HEK293 (cell line): Measurements from ENCODE around the gene AMOTL1.

Experiments used
- CTCF ChIA-PET: fragments of 350-600 bp; formaldehyde crosslinking; extraction: SDS; loops from one replicate; lab custom pipeline; 2021; ENCODE audit warnings: antibody characterized with exemption; lab: Yijun Ruan, JAX
- POLR2A ChIA-PET: fragments of 300-600 bp; formaldehyde crosslinking; extraction: SDS; loops from one replicate; lab custom pipeline; 2020; ENCODE audit warnings: antibody characterized with exemption, inconsistent platforms; lab: Yijun Ruan, JAX
- H3K27ac ChIP-seq: fragments of 200-500 bp; sonication (Bioruptor generic); 2 replicates; pipeline ENCODE4 v1.5.1; 2014; ENCODE audit warnings: low read depth, low read length, control low read depth, inconsistent platforms; ENCODE audit errors: extremely low read depth
- H3K36me3 ChIP-seq, 2 experiments: fragments of 200-500 bp in 1 of 2; sonication (Bioruptor generic) in 1 of 2; 1 replicate in 1 of 2; 2 replicates in 1 of 2; pipeline ENCODE4 v1.5.1; 2014 to 2017; ENCODE audit warnings: inconsistent platforms in 2 of 2, low read length in 2 of 2; ENCODE audit not compliant: control insufficient read depth in 2 of 2, insufficient read depth in 1 of 2
- H3K4me1 ChIP-seq: fragments of 200-500 bp; sonication (Bioruptor generic); 2 replicates; pipeline ENCODE4 v1.5.1; 2014; ENCODE audit warnings: mild to moderate bottlenecking, low read length, inconsistent platforms; ENCODE audit not compliant: control insufficient read depth, insufficient read depth
- H3K4me3 ChIP-seq: 2 replicates; pipeline ENCODE4 v1.5.1; 2011; ENCODE audit warnings: low read depth, mild to moderate bottlenecking, control low read depth, low read length, moderate library complexity
- H3K9me3 ChIP-seq: fragments of 200-500 bp; sonication (Bioruptor generic); 2 replicates; pipeline ENCODE4 v1.5.1; 2014; ENCODE audit warnings: low read depth, low read length, inconsistent platforms; ENCODE audit not compliant: control insufficient read depth, insufficient read depth
- ELK4 ChIP-seq: IDR thresholded peaks from 2 replicates; pipeline ENCODE4 v1.6.1; 2011; ENCODE audit warnings: mild to moderate bottlenecking, low read depth, low read length, borderline replicate concordance
- FEZF1 ChIP-seq: fragments of 450-650 bp; formaldehyde crosslinking; IDR thresholded peaks from 2 replicates; pipeline ENCODE4 v1.5.1; 2016; ENCODE audit warnings: missing biosample characterization, missing genetic modification characterization
- HOXA7 ChIP-seq: sonication (generic); formaldehyde crosslinking; IDR thresholded peaks from 2 replicates; pipeline ENCODE4 v1.8.1; 2022; ENCODE audit warnings: missing genetic modification reagents, borderline replicate concordance
- HOXC10 ChIP-seq: sonication (generic); formaldehyde crosslinking; IDR thresholded peaks from 2 replicates; pipeline ENCODE4 v1.8.1; 2023; ENCODE audit warnings: mild to moderate bottlenecking, missing genetic modification reagents
- IKZF3 ChIP-seq: fragments of 450-650 bp; IDR thresholded peaks from 2 replicates; pipeline ENCODE4 v1.5.0; 2018; ENCODE audit warnings: missing biosample characterization, mild to moderate bottlenecking, missing genetic modification characterization, moderate library complexity
- KLF10 ChIP-seq: fragments of 450-650 bp; IDR thresholded peaks from 2 replicates; pipeline ENCODE4 v1.5.1; 2018; ENCODE audit warnings: missing biosample characterization, mild to moderate bottlenecking, missing genetic modification characterization
- KLF17 ChIP-seq: fragments of 450-650 bp; formaldehyde crosslinking; IDR thresholded peaks from 2 replicates; pipeline ENCODE4 v1.5.1; 2016; ENCODE audit warnings: missing biosample characterization, missing genetic modification characterization
- OVOL3 ChIP-seq: fragments of 450-650 bp; formaldehyde crosslinking; IDR thresholded peaks from 2 replicates; pipeline ENCODE4 v1.5.1; 2016; ENCODE audit warnings: missing biosample characterization, missing genetic modification characterization
- SCRT1 ChIP-seq: fragments of 450-650 bp; formaldehyde crosslinking; IDR thresholded peaks from 2 replicates; pipeline ENCODE4 v1.5.1; 2016; ENCODE audit warnings: missing biosample characterization, missing genetic modification characterization, borderline replicate concordance
- WT1 ChIP-seq: fragments of 450-650 bp; formaldehyde crosslinking; IDR thresholded peaks from 2 replicates; pipeline ENCODE4 v1.5.1; 2016; ENCODE audit warnings: missing biosample characterization, missing genetic modification characterization
- ZBTB11 ChIP-seq: fragments of 450-650 bp; formaldehyde crosslinking; conservative IDR thresholded peaks from 2 replicates; pipeline ENCODE4 v1.5.1; 2016; ENCODE audit warnings: low read depth, missing biosample characterization, missing genetic modification characterization
- ZBTB17 ChIP-seq: fragments of 450-650 bp; formaldehyde crosslinking; IDR thresholded peaks from 2 replicates; pipeline ENCODE4 v1.5.1; 2016; ENCODE audit warnings: missing biosample characterization, missing genetic modification characterization
- ZBTB8A ChIP-seq: fragments of 450-650 bp; formaldehyde crosslinking; IDR thresholded peaks from 2 replicates; pipeline ENCODE4 v1.5.1; 2016; ENCODE audit warnings: missing biosample characterization, missing genetic modification characterization
- ZEB2 ChIP-seq: fragments of 450-650 bp; formaldehyde crosslinking; IDR thresholded peaks from 2 replicates; pipeline ENCODE4 v1.5.1; 2016; ENCODE audit warnings: missing biosample characterization, missing genetic modification characterization
- ZFP69B ChIP-seq: fragments of 450-650 bp; formaldehyde crosslinking; IDR thresholded peaks from 2 replicates; pipeline ENCODE4 v1.5.1; 2016; ENCODE audit warnings: missing biosample characterization, missing genetic modification characterization
- ZNF10 ChIP-seq: fragments of 450-650 bp; formaldehyde crosslinking; IDR thresholded peaks from 2 replicates; pipeline ENCODE4 v1.5.1; 2017; ENCODE audit warnings: missing biosample characterization, missing genetic modification characterization
- ZNF112 ChIP-seq: fragments of 450-650 bp; formaldehyde crosslinking; IDR thresholded peaks from 2 replicates; pipeline ENCODE4 v1.5.0; 2017; ENCODE audit warnings: missing biosample characterization, missing genetic modification characterization
- ZNF138 ChIP-seq: fragments of 450-650 bp; formaldehyde crosslinking; IDR thresholded peaks from 2 replicates; pipeline ENCODE4 v1.5.1; 2016; ENCODE audit warnings: missing biosample characterization, missing genetic modification characterization, borderline replicate concordance
- ZNF146 ChIP-seq: fragments of 450-650 bp; formaldehyde crosslinking; IDR thresholded peaks from 2 replicates; pipeline ENCODE4 v1.5.1; 2016; ENCODE audit warnings: missing biosample characterization, missing genetic modification characterization
- ZNF2 ChIP-seq: fragments of 450-650 bp; formaldehyde crosslinking; IDR thresholded peaks from 2 replicates; pipeline ENCODE4 v1.5.1; 2016; ENCODE audit warnings: missing biosample characterization, missing genetic modification characterization
- ZNF391 ChIP-seq: fragments of 450-650 bp; formaldehyde crosslinking; IDR thresholded peaks from 2 replicates; pipeline ENCODE4 v1.5.1; 2016; ENCODE audit warnings: low read depth, missing biosample characterization, missing genetic modification characterization, borderline replicate concordance
- ZNF521 ChIP-seq: fragments of 450-650 bp; formaldehyde crosslinking; IDR thresholded peaks from 2 replicates; pipeline ENCODE4 v1.5.1; 2017; ENCODE audit warnings: missing biosample characterization, mild to moderate bottlenecking, missing genetic modification characterization
- ZNF544 ChIP-seq: fragments of 450-650 bp; formaldehyde crosslinking; IDR thresholded peaks from 2 replicates; pipeline ENCODE4 v1.5.0; 2017; ENCODE audit warnings: missing biosample characterization, missing genetic modification characterization
- ZNF555 ChIP-seq: fragments of 450-650 bp; formaldehyde crosslinking; conservative IDR thresholded peaks from 2 replicates; pipeline ENCODE4 v1.5.1; 2017; ENCODE audit warnings: missing biosample characterization, mild to moderate bottlenecking, missing genetic modification characterization, inconsistent platforms
- ZNF560 ChIP-seq: fragments of 450-650 bp; formaldehyde crosslinking; IDR thresholded peaks from 2 replicates; pipeline ENCODE4 v1.5.1; 2017; ENCODE audit warnings: missing biosample characterization, missing genetic modification characterization, borderline replicate concordance
- ZNF600 ChIP-seq: fragments of 450-650 bp; formaldehyde crosslinking; IDR thresholded peaks from 2 replicates; pipeline ENCODE4 v1.5.1; 2016; ENCODE audit warnings: missing biosample characterization, missing genetic modification characterization
- ZNF645 ChIP-seq: fragments of 450-650 bp; formaldehyde crosslinking; IDR thresholded peaks from 2 replicates; pipeline ENCODE4; 2016; ENCODE audit warnings: missing biosample characterization, missing genetic modification characterization
- ZNF677 ChIP-seq: fragments of 450-650 bp; IDR thresholded peaks from 2 replicates; pipeline ENCODE4 v1.5.0; 2018; ENCODE audit warnings: missing biosample characterization, mild to moderate bottlenecking, missing genetic modification characterization, moderate library complexity
- ZNF747 ChIP-seq: fragments of 450-650 bp; formaldehyde crosslinking; IDR thresholded peaks from 2 replicates; pipeline ENCODE4 v1.5.1; 2016; ENCODE audit warnings: missing biosample characterization, missing genetic modification characterization

AMOTL1 gene

GRCh38 chr11:94835594-94835927, 67.4 kb downstream of the AMOTL1 start:
- H3K36me3 ChIP-seq: peaks cover 0 to 74% of the 10 kb centered on the region in 2 experiments; a peak in 1 of 3 replicates
- H3K9me3 ChIP-seq: no peaks in the 10 kb centered on the region
- H3K4me1 ChIP-seq: no peaks in the 10 kb centered on the region
- ChIA-PET POLR2A (no interaction called here), CTCF (interaction anchor here (0.6 to 1.3 kb wide), 2 partner anchors 62 to 212 kb away, joined by 3 read pairs; no protein-coding TSS in a partner anchor)
- no peak overlapping the region for H3K27ac ChIP-seq
- no peak for TF ChIP-seq ZBTB11 (tag by site-specific recombination)
- no peak for TF ChIP-seq ZNF146 (tag by site-specific recombination)
- TF ChIP-seq ZNF544: no peak
- no peak for TF ChIP-seq IKZF3 (tag by site-specific recombination)
- TF ChIP-seq ZNF391: no peak
- TF ChIP-seq ZNF2: no peak
- no peak for TF ChIP-seq ZNF555
- TF ChIP-seq ZNF560: no peak
- TF ChIP-seq ZBTB8A (tag by site-specific recombination): no peak
- TF ChIP-seq ZNF677: no peak
- TF ChIP-seq ELK4: no peak
- no peak for TF ChIP-seq ZNF521 (tag by site-specific recombination)
- TF ChIP-seq ZNF138 (tag by site-specific recombination): no peak
- no peak for TF ChIP-seq FEZF1 (tag by site-specific recombination)
- no peak for TF ChIP-seq ZEB2
- no peak for TF ChIP-seq HOXC10 (CRISPR knock-in tag)
- no peak for TF ChIP-seq SCRT1
- no peak for TF ChIP-seq ZFP69B
- TF ChIP-seq ZNF600 (tag by site-specific recombination): no peak
- H3K4me3 ChIP-seq: no peak overlapping the region

GRCh38 chr11:94837317-94837716, 69.2 kb downstream of the AMOTL1 start:
- CTCF ChIA-PET: interaction anchor here (0.6 kb wide), 1 partner anchor 53 kb away, joined by 3 read pairs; no protein-coding TSS in a partner anchor
- TF ChIP-seq KLF10 (no peak), ZNF112 (tag by site-specific recombination) (no peak), KLF17 (tag by site-specific recombination) (no peak), ZNF747 (tag by site-specific recombination) (no peak), ZNF677 (no peak), ZBTB17 (tag by site-specific recombination) (no peak), OVOL3 (tag by site-specific recombination) (no peak), WT1 (tag by site-specific recombination) (no peak), ZNF521 (tag by site-specific recombination) (no peak), ZNF645 (tag by site-specific recombination) (no peak), ZNF10 (no peak), HOXA7 (CRISPR knock-in tag) (no peak), ZBTB8A (tag by site-specific recombination) (no peak)

More at GRCh38 chr11:94837317-94837716, 69.2 kb downstream of the AMOTL1 start:
- H3K36me3 ChIP-seq: peaks cover 0 to 60% of the 10 kb centered on the region in 2 experiments; a peak in 1 of 3 replicates
- POLR2A ChIA-PET: no interaction called here
- no peaks in the 10 kb centered on the region for H3K9me3 ChIP-seq
- no peak overlapping the region for H3K4me3 ChIP-seq
- no peaks in the 10 kb centered on the region for H3K4me1 ChIP-seq
- no peak overlapping the region for H3K27ac ChIP-seq
